ENCODE measurements around the gene LAMA2. TPM values are rescaled to one million over a fixed set of nuclear protein-coding genes. Genes with fewer than 3 reads are reported as not detected.
A peak's percentile ranks its signal among the peaks of the same experiment; 100 is the strongest.

LAMA2 gene
- total RNA-seq, 1 donor from 2014 or later, result 0.27 TPM

GRCh38 chr6:129251669-129252376, 368.9 kb downstream of the LAMA2 start:
- intact Hi-C loops (cut with micrococcal nuclease), result loop anchor here (1.0 kb wide), 3 partner anchors 273 to 527 kb away; no protein-coding TSS in a partner anchor
- DNase-seq (no peak), ATAC-seq (ENCODE audit: low read depth) (peak; percentile 77)
- Mint-ChIP-seq H3K9me3 (no peaks in the 10 kb centered on the region), H3K4me1 (peaks cover 6% of the 10 kb centered on the region), H3K27me3 (no peaks in the 10 kb centered on the region), H3K4me3 (no peak overlapping the region), H3K36me3 (ENCODE audit: low read depth) (no peaks in the 10 kb centered on the region), H3K27ac (no peak overlapping the region)
- CTCF ChIA-PET, result interaction anchor here (0.7 to 3.6 kb wide), 5 partner anchors 15 to 1514 kb away, joined by 3 to 22 read pairs (median 4); no protein-coding TSS in a partner anchor
- no peak for TF ChIP-seq CTCF (IDR thresholded peaks at IDR 0.05)
- POLR2A ChIA-PET, result no interaction called here

GRCh38 chr6:129252377-129253071, 369.6 kb downstream of the LAMA2 start:
- no peak overlapping the region for H3K4me3 Mint-ChIP-seq
- intact Hi-C loops (cut with micrococcal nuclease), result loop anchor here (1.0 kb wide), 3 partner anchors 273 to 527 kb away; no protein-coding TSS in a partner anchor
- ChIA-PET POLR2A (no interaction called here), CTCF (interaction anchor here (0.7 to 3.6 kb wide), 4 partner anchors 14 to 527 kb away, joined by 3 to 22 read pairs (median 7); no protein-coding TSS in a partner anchor)
- H3K4me1 Mint-ChIP-seq, result peaks cover 6% of the 10 kb centered on the region
- H3K27me3 Mint-ChIP-seq, result no peaks in the 10 kb centered on the region
- no peak for TF ChIP-seq CTCF (IDR thresholded peaks at IDR 0.05)
- DNase-seq, result no peak
- no peaks in the 10 kb centered on the region for H3K9me3 Mint-ChIP-seq
- H3K27ac Mint-ChIP-seq, result no peak overlapping the region
- H3K36me3 Mint-ChIP-seq (ENCODE audit: low read depth), result no peaks in the 10 kb centered on the region
- ATAC-seq (ENCODE audit: low read depth), result no peak

GRCh38 chr6:129253242-129253641, 370.3 kb downstream of the LAMA2 start:
- CTCF ChIA-PET, result interaction anchor here (1.2 to 3.6 kb wide), 3 partner anchors 119 to 527 kb away, joined by 3 to 22 read pairs (median 4); no protein-coding TSS in a partner anchor
- no peak overlapping the region for H3K27ac Mint-ChIP-seq
- POLR2A ChIA-PET, result no interaction called here
- no peaks in the 10 kb centered on the region for H3K9me3 Mint-ChIP-seq
- ATAC-seq (ENCODE audit: low read depth) (no peak), DNase-seq (no peak)
- H3K36me3 Mint-ChIP-seq (ENCODE audit: low read depth), result no peaks in the 10 kb centered on the region
- peaks cover 6% of the 10 kb centered on the region for H3K4me1 Mint-ChIP-seq
- H3K27me3 Mint-ChIP-seq, result no peaks in the 10 kb centered on the region
- intact Hi-C loops (cut with micrococcal nuclease), result no loop called here
- TF ChIP-seq CTCF (IDR thresholded peaks at IDR 0.05), result no peak
- no peak overlapping the region for H3K4me3 Mint-ChIP-seq

GRCh38 chr6:129253727-129254126, 370.8 kb downstream of the LAMA2 start:
- Mint-ChIP-seq H3K9me3 (no peaks in the 10 kb centered on the region), H3K4me3 (no peak overlapping the region), H3K36me3 (ENCODE audit: low read depth) (no peaks in the 10 kb centered on the region), H3K4me1 (peaks cover 6% of the 10 kb centered on the region), H3K27me3 (no peaks in the 10 kb centered on the region), H3K27ac (no peak overlapping the region)
- no peak for DNase-seq
- no peak for ATAC-seq (ENCODE audit: low read depth)
- intact Hi-C loops (cut with micrococcal nuclease), result no loop called here
- POLR2A ChIA-PET, result no interaction called here
- no peak for TF ChIP-seq CTCF (IDR thresholded peaks at IDR 0.05)
- CTCF ChIA-PET, result interaction anchor here (1.2 to 3.6 kb wide), 2 partner anchors 446 to 528 kb away, joined by 4 to 22 read pairs; no protein-coding TSS in a partner anchor

- intact Hi-C loops (cut with micrococcal nuclease), result no loop called here
- no peaks in the 10 kb centered on the region for H3K36me3 Mint-ChIP-seq (ENCODE audit: low read depth)
- POLR2A ChIA-PET, result no interaction called here
- DNase-seq (no peak), ATAC-seq (ENCODE audit: low read depth) (no peak)
- no peak overlapping the region for H3K27ac Mint-ChIP-seq
- no peak overlapping the region for H3K4me3 Mint-ChIP-seq
- H3K9me3 Mint-ChIP-seq, result no peaks in the 10 kb centered on the region
- H3K4me1 Mint-ChIP-seq, result no peaks in the 10 kb centered on the region
- H3K27me3 Mint-ChIP-seq, result no peaks in the 10 kb centered on the region
- CTCF ChIA-PET, result no interaction called here
- no peak for TF ChIP-seq CTCF (IDR thresholded peaks at IDR 0.05)
These were observed 374.3 kb downstream of the LAMA2 start for GRCh38 chr6:129257196-129257595.
